ENCODE results near the gene SLC25A28.
"Not testable (repeated sequence)": the region's sequence is repeated elsewhere in the genome, so short reads cannot be mapped to it uniquely, and the experiment has no call there.

SLC25A28 gene

GRCh38 chr10:99629625-99629978 lies 9.4 kb upstream of the SLC25A28 start:
- in situ Hi-C loops (cut with HindIII; ENCODE audit: low sequenced_read_pairs): no loop called here

DNA sequence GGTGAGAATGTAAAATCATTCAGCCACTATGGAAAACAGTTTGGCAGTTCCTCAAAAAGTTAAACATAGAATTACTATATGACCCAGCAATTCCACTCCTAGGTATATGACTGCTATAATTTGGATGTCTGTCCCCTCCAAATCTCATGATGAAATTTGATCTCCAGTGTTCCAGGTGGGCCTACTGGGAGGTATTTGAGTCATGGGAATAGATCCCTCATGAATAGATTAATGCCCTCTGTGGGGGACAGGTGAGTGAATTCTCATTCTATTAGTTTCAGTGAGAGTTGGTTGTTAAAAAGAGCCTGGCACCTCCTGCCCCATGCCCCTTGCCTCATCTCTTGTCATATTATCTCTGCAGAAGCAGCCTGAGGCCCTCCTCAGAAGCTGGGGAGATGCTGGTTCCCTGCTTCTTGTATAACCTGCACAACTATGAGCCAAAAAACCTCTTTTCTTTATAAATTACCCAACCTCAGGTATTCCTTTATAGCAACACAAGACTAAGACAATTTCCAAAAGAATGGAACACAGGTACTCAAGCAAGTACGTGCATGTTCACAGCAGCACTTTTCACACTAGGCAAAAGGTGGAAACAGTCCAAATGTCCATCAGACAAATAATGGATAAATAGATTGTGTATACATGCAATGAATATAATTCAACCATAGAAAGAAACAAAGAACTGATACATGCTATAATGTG lies 8.8 kb upstream of the SLC25A28 start:
- in situ Hi-C loops (cut with HindIII; ENCODE audit: low sequenced_read_pairs): no loop called here

DNA sequence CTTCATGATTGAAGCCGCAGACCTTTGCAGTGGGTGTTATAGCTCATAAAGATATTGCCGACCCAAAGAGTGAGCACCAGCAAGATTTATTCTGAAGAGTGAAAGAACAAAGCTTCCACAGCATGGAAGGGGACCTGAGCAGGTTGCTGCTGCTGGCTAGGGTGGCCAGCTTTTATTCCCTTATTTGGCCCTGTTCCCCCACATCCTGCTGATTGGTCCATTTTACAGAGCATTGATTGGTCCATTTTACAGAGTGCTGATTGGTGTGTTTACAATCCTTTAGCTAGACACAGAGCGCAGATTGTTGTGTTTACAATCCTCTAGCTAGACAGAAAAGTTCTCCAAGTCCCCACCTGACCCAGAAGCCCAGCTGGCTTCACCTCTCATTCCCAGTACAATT lies 4.9 kb upstream of the SLC25A28 start:
- in situ Hi-C loops (cut with HindIII; ENCODE audit: low sequenced_read_pairs): not testable (repeated sequence)

DNA sequence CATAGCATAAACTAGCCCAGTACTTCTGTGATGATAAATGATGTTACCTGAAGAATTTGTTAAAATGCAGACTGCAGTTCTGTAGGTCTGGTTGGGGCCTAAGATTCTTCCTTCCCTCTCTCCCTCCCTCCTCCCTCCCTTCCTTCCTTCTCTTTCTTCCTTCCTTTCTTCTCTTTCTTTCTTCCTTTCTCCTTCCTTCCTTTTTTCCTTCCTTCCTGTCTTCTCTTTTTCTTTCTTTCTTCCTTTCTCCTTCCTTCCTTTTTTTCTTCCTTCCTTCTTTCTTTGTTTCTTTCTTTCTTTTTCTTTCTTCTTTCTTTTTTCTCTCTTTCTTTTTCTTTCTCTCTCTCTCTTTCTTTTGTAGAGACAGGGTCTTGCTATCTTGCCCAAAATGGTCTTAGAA lies 3.7 kb upstream of the SLC25A28 start:
- in situ Hi-C loops (cut with HindIII; ENCODE audit: low sequenced_read_pairs): loop anchor here (25.0 kb wide), 1 partner anchor 187 kb away; the partner anchor contains the start of gene GOT1

GRCh38 chr10:99621454-99622251 lies 1.4 kb upstream of the SLC25A28 start:
- in situ Hi-C loops (cut with HindIII; ENCODE audit: low sequenced_read_pairs): loop anchor here (25.0 kb wide), 1 partner anchor 184 kb away; the partner anchor contains the start of gene GOT1

- in situ Hi-C loops (cut with HindIII; ENCODE audit: low sequenced_read_pairs): loop anchor here (25.0 kb wide), 1 partner anchor 184 kb away; the partner anchor contains the start of gene GOT1
These were observed 643 bp upstream of the SLC25A28 start for GRCh38 chr10:99620711-99621453.

DNA sequence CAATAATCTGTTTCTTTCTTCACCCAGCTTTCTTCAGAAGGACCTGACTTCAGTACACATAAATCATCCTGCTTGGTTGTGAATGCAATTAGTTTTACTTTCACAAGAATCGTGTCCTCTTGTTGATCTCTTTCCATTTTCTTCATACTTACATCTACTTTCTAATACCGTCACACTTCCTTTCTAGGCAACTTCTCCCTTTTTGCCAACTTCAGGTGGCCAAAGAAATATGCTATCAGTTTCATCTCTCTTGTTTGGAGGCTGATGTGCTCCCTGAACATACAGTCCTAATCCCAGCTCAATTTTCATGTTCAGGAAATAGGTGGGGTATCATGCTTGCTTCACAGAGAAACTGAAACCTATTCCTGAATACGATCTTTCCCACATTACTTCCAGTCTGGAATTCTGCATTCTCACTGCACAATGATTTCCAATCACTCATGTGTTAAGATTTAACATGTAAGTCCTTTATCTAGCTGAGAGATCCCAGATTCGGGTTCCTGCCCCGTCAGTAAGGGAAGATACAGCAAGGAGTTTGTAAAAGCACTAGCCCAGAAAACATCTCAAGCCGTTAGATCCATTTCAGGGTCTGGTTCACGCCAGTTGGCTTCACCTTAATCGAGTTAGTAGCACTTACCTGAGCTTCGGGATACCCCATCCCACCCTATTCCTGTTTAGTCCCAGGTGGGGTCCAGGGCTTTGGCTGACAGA lies 994 bp downstream of the SLC25A28 start:
- in situ Hi-C loops (cut with HindIII; ENCODE audit: low sequenced_read_pairs): loop anchor here (25.0 kb wide), 1 partner anchor 182 kb away; the partner anchor contains the start of gene GOT1

GRCh38 chr10:99617696-99618095 lies 2.5 kb downstream of the SLC25A28 start:
- in situ Hi-C loops (cut with HindIII; ENCODE audit: low sequenced_read_pairs): loop anchor here (25.0 kb wide), 1 partner anchor 180 kb away; the partner anchor contains the start of gene GOT1

DNA sequence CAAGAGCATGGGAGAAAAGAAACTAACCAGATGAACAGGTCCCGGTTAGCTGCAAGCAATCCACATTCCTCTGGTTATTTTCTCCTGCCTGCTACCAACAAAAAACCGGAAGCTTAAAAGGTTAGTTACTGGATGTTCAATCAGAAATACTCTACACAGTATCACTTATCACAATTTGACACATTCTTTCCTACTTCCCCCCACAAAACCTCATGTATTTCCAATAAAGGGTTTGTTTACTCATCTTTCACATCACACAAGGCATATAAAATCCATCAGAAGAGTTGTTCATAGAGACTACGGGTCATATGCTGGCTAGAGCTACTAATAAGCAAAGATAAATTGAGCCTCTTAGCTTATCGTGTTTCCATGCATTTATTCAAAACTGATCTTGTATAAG lies 4.8 kb downstream of the SLC25A28 start:
- in situ Hi-C loops (cut with HindIII; ENCODE audit: low sequenced_read_pairs): loop anchor here (25.0 kb wide), 1 partner anchor 178 kb away; the partner anchor contains the start of gene GOT1

- in situ Hi-C loops (cut with HindIII; ENCODE audit: low sequenced_read_pairs): loop anchor here (25.0 kb wide), 1 partner anchor 175 kb away; the partner anchor contains the start of gene GOT1
These were observed 7.9 kb downstream of the SLC25A28 start for GRCh38 chr10:99612167-99612831.

DNA sequence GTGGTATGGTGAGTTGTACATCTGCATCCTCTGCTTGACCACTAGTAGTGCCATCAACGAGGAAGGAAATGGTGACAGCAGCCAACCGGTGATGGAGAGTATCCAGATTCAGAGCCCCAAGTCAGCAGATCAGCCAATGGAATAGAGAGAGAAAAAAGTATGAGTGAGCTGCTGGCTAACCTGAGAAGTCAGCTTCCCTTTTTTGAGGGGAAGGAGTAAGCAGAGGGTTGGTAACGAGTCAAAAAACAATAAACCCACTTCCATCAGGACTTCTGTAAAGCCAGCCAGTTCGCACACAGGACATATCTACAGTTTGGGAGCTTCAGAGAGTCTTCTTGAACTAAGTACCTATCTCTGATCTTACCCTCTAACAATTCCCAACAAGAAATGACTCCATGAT lies 8.9 kb downstream of the SLC25A28 start:
- in situ Hi-C loops (cut with HindIII; ENCODE audit: low sequenced_read_pairs): loop anchor here (25.0 kb wide), 1 partner anchor 174 kb away; the partner anchor contains the start of gene GOT1

GRCh38 chr10:99610221-99610620 lies 10.0 kb downstream of the SLC25A28 start:
- in situ Hi-C loops (cut with HindIII; ENCODE audit: low sequenced_read_pairs): loop anchor here (25.0 kb wide), 1 partner anchor 173 kb away; the partner anchor contains the start of gene GOT1

DNA sequence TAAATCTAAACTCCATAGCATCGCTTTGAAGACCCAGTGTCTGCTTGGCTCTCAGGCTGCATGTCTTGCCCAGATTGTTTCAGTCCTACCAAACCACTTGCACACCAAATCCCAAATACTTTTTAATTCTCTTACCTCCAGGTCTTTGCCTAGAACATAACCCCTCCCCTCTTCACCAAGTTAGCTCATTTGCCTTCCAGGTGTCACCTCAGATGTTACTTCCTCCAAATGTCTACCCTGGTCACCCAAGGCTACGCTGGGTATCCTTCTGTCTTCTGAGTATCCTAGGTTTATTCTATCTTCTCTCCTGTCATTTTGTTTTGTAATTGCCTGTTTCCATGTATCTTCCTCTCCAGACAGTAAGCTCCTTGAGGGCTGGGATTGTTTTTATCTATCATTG lies 11.1 kb downstream of the SLC25A28 start:
- in situ Hi-C loops (cut with HindIII; ENCODE audit: low sequenced_read_pairs): loop anchor here (25.0 kb wide), 1 partner anchor 172 kb away; the partner anchor contains the start of gene GOT1

- in situ Hi-C loops (cut with HindIII; ENCODE audit: low sequenced_read_pairs): loop anchor here (25.0 kb wide), 1 partner anchor 168 kb away; the partner anchor contains the start of gene GOT1
These were observed 14.9 kb downstream of the SLC25A28 start for GRCh38 chr10:99605351-99605750.

DNA sequence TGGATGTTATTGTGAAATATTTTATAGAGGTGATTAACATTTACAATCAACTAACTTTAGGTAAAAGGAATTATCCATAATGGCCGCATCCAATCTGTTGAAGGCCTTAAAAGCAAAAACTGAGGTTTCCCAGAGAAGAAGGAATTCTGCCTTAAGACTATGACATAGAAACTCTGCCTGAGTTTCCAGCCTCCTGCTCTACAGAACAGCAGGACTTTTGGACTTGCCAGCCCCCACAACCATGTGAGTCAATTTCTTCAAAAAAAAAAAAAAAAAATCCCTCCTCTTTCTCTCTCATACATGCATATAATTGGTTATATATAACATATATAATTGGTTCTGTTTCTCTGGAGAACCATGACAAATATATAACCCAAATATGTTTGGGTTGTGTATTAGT lies 15.4 kb downstream of the SLC25A28 start:
- in situ Hi-C loops (cut with HindIII; ENCODE audit: low sequenced_read_pairs): loop anchor here (25.0 kb wide), 1 partner anchor 168 kb away; the partner anchor contains the start of gene GOT1

DNA sequence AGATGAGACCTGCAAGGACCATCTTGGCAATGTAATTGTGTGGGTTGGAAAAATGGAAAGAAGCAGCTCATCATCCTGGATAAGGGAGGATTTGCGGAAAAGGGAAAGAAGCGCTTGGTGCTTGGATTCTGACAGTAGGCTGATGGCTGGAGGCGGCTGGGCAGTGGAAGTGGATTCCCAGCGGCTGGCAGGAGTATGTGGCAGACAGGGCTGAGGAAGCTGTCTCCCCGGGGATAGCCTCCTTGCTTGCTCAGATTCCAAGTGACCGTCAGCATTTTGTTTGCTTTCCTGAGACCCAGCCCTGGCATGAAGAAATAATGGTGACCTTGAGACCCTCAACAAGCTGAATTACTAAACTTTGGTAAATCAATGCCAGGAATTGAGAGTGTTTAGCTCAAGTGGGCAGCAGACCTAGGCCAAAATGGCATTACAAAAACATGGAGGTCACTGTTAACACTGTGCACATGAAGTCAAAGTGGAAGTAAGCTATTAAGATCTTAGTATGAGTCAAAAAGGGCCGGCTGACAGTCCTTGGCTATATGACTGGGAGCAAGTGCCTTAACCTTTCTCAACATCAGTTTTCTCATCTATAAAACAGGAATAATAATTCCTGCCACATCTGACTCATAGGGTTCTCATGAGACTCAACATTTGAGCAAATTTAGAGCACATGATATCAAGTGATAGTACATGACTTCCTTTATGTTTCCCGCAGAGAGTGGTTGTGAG lies 21.3 kb downstream of the SLC25A28 start:
- in situ Hi-C loops (cut with HindIII; ENCODE audit: low sequenced_read_pairs): no loop called here

GRCh38 chr10:99598011-99598410 lies 22.2 kb downstream of the SLC25A28 start:
- in situ Hi-C loops (cut with HindIII; ENCODE audit: low sequenced_read_pairs): no loop called here

- in situ Hi-C loops (cut with HindIII; ENCODE audit: low sequenced_read_pairs): not testable (repeated sequence)
These were observed 23.5 kb downstream of the SLC25A28 start for GRCh38 chr10:99596708-99597107.
